Left ventricle myocardium superior (tissue), 1 donor: ENCODE data around the gene TMEM59. TPM values are rescaled to one million over a fixed set of nuclear protein-coding genes. Genes with fewer than 3 reads are reported as not detected.
"Not testable (repeated sequence)": the region's sequence is repeated elsewhere in the genome, so short reads cannot be mapped to it uniquely, and the experiment has no call there.

ENCODE experiments used
- ATAC-seq: fragments of 200-7000 bp; cut with Tn5 transposase; one replicate; pipeline ENCODE4 v1.9.1; 2020; ENCODE audit warnings: mild to moderate bottlenecking, moderate library complexity
- DNase-seq: peaks from one replicate; pipeline ENCODE4 v3.0.0-alpha.2; 2020
- intact Hi-C: fragments of 100-400 bp; cut with micrococcal nuclease; formaldehyde crosslinking; loops from one replicate; pipeline ENCODE4 v1.11.0; 2022
- microRNA-seq: library from miRNA; unstranded; fragments of <30 nt; microRNA quantifications from one replicate; pipeline ENCODE4 v1.2.0, GENCODE V29; 2020; ENCODE audit warnings: borderline number of aligned reads
- total RNA-seq: library from RNA; stranded (reverse); fragmentation: NEBNext Ultra II Directional; extraction: Animal tissue kit (Norgen Biotek cat#: 25700); gene quantifications from one replicate; pipeline ENCODE4 v1.2.1, GENCODE V29; 2021
- donor health status: DM: no; HTN: yes; CAD: no; lungs with severe emphysema.

The TMEM59 gene
- total RNA-seq, 1 donor from 2014 or later = 318 TPM

DNA sequence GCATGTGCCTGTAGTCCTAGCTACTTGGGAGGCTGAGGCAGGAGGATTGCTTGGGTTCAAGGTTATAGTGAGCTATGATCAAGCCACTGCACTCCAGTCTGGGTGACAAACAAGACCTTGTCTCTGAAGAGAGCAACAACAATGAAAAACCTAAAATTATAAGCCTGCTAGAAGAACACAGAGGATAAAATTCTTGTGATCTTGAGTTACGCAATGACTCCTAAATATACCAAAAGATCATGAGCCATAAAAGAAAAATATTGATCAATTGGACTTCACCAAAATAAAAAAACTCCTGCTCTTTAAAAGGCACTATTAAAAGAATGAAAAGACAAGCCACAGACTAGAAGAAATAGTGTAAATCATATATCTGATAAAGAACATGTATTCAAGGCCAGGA, 57.3 kb downstream of the TMEM59 start:
- DNase-seq = no peak
- no peak for ATAC-seq
- intact Hi-C loops = no loop called here

DNA sequence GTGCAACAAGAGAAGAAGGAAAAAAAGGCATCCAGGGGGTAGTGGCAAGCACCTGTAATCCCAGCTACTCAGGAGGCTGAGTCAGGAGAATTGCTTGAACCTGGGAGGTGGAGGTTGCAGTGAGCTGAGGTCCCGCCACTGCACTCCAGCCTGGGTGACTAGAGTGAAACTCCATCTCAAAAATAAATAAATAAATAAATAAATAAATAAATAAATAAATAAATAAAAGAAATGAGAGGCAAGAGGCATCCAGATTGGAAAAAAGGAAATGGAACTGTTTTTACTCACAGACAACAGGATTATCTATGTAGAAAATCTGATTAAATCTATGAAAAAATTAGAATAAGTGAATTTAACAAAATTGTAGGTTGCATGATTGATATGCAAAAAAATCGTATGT, 58.5 kb downstream of the TMEM59 start:
- DNase-seq, intact Hi-C loops, ATAC-seq: not testable (repeated sequence)

DNA sequence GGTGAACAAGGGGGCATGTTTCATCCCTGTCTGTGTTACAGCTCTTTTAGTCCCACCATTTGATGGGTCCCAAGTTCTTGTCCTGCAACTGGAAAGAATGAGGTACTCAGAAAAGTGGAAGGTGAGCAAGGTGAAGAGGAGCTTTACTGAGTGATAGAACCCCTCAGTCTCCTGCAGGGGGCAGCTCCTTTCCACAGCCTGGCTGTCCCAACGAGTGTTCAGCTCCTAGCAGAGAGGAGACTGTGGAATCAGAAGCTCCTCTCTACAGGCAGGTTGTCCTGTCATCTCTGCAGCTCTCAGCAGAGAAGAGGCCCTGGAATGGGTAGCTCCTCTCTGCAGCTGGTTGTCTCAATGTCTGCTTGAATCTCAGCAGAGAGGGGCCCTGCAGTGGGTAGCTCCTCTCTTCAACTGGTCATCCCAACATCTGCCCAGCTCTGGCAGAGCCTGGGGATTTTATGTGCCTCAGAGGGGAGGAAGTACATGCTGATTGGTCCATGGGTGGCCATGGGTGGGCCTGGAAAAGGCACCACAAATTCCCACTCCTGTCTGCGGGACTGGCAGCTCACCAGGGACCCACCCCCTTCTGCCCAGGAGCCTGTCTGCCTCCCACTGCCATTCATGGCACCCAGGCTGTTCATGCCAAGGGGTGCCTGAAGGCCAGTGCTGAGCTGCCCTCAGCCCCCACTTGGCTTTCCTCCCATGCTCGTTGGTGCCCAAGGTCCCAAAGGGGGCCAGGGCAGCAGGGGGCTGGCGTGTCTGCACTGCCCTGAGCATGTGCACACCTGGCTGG, 60.7 kb downstream of the TMEM59 start:
- intact Hi-C loops = no loop called here

DNA sequence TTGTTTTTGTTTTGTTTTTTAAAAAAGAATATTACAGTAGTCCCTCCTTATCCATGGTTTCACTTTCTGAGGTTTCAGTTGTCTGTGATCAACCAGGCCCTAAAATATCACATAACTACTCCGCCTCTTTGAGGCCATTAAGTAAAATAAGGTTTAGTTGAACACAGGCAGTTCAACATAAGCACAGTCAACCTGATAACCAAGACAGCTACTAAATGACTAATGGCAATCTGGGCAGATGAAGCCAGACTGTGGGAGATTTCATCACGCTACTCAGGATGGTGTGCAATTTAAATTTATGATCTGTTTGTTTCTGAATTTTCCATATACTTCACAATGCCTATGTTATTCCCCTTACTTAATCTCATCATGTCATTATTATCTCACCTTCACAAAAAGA, 65.1 kb downstream of the TMEM59 start:
- ATAC-seq = no peak
- intact Hi-C loops = no loop called here
- no peak for DNase-seq

More for the DNA sequence above, 60.7 kb downstream of the TMEM59 start:
- peak; percentile 67 for ATAC-seq
- DNase-seq = no peak

DNA sequence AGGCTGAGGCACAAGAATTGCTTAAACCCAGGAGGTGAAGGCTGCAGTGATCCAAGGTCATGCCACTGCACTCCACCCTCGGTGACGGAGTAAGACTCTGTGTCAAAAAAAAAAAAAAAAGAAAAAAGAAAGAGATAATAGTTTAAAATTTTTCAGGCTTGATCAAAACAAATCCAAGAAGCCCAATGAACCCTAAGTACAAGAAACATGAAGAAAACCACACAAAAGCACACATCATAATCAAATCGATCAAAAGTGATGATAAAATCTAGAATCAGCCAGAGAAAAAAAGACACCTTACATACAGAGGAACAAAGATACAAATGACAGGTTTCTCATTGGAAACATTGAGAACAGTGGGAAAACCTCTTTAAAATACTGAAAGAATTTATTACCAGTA, 66.5 kb downstream of the TMEM59 start:
- intact Hi-C loops = no loop called here
- DNase-seq (no peak), ATAC-seq (no peak)

DNA sequence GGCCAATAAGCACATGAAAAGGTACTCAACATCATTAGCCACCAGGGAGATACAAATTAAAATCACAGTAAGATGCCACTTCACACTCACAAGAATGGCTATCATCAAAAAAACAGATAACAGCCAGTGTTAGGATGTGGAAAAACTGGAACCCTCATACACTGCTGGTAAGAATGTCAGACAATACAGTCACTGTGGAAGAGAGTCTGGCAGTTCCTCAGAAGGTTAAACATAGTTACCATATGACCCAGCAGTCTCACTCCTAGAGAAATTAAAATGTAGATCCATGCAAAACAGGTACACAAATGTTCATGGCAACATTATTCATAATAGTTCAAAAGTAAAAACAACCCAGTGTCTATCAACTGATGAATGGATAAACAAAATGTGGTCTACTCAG, 68.3 kb downstream of the TMEM59 start:
- ATAC-seq (no peak), DNase-seq (no peak)
- intact Hi-C loops = no loop called here

DNA sequence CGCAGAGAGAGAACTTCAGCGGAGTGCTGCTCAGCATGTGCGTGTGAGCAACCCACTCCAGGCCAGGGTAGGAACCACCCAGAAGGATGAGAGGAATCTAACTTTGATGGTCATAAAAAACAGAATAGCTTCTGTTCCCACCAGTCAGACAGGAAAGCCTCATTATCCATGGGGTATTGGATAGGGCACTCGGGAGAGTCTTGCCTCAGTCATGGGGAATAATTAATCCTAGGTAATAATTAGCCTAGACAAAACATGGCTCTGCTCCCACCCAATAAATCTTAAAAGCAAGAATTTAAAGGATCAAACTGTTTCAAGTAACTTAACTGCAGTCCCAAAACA, 70.3 kb downstream of the TMEM59 start:
- DNase-seq = no peak
- no peak for ATAC-seq
- intact Hi-C loops = no loop called here

DNA sequence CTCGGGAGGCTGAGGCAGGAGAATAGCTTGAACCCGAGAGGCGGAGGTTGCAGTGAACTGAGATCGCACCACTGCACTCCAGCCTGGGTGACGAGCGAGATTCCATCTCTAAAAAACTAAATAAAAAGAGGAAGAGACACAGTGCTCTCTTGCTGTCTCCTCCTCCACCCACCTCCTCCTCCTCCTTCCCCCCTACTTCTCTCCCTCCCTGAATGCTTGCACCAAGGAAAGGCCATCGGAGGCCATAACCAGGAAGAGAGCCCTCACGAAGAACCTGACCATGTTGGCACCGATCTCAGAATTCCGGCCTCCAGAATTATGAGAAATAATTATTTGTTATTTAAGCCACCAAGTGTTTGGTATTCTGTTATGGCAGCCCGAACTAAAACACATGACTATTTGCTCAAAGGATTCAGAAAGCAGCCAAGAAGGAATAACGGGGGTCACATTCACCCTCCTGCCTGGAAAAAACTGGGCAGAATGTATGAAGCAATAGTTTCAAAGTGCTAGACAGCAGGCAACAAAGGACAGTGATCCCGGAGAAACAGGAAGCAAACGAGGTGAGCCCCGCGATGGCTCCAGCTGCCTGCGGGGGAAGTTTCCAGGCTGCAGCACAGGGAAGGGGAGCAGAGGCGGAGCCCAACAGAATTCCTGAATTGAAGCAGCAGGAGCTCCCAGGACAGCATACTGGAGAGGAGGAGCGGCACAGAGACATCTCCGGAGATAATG, 70.8 kb downstream of the TMEM59 start:
- ATAC-seq (peak; percentile 68), DNase-seq (peak; percentile 50)
- intact Hi-C loops = no loop called here

DNA sequence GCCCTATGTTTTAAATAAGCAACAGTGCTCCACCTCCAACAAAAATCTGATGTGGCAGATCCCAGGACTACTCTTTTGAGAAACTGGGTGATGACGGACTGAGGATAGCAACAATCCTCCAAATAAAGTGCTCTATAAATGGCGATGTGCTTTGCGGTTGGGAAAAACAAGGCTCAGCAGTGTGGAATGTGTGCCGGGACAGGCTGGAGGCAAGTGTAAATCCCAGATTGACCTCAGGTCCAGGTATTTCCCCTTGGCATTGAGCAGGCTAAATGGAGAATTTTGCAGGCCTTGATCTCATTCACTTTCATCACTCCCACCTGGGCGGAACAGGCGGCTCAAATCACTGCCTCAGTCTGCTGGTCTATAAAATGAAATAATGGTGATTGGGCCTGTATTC, 71.8 kb downstream of the TMEM59 start:
- DNase-seq = no peak
- intact Hi-C loops = no loop called here
- ATAC-seq = no peak

DNA sequence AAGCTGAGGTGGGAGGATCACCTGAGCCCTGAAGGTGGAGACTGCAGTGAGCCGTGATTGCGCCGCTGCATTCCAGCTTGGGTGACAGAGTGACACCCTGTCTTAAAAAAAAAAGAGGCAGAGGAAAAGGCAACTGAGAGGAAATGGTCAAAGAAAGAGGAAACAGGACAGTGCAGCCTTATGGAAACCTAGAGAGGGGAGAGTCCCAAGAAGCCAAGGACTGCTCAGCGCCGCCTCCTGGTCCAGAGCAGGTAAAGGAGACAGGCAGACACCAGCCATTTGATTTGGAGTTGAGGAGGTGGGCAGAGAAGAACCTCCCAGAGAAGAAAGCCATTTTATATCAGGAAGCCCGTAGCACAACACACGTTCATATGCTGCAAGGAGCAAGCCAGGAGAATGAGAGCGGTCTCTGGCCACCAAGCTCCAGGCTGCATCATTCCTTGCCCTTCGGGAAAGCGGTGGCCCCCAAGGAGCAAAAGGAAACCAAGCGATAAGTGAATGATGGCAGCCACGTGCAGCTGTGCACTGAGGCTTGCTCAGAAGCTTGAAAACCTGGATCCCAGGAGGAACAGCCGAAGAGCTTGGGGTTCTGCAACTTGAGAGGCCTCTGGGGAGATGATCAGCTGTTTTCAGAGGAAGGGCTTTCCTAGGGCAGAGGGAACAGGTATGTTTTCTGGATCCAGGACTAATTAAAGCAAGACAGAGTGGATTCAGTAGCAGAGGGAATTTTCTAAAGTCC, 73.1 kb downstream of the TMEM59 start:
- no peak for DNase-seq
- no peak for ATAC-seq
- intact Hi-C loops = no loop called here

Small RNAs within 50 kb of the gene (microRNA-seq; reads per million reads assigned to microRNA genes)
- not detected for gene MIR4781

Other genes with a start within 250 kb of the TMEM59 start
- gene NDC1, start 214.9 kb downstream of the TMEM59 start, total RNA-seq = 6.7 TPM
- 12.5 TPM for gene YIPF1, start 163.4 kb downstream of the TMEM59 start, total RNA-seq
- gene DIO1, start 159.0 kb downstream of the TMEM59 start, total RNA-seq = not detected
- gene IFT25, start 107.5 kb downstream of the TMEM59 start, total RNA-seq = 8.8 TPM
- gene LRRC42, start 106.9 kb downstream of the TMEM59 start, total RNA-seq = 13.2 TPM
- gene LDLRAD1, start 35.0 kb downstream of the TMEM59 start, total RNA-seq = not detected
- gene TCEANC2, start 404 bp upstream of the TMEM59 start, total RNA-seq = 4.7 TPM
- gene CDCP2, start 99.8 kb upstream of the TMEM59 start, total RNA-seq = not detected
- 5.9 TPM for gene CYB5RL, start 146.8 kb upstream of the TMEM59 start, total RNA-seq
- gene MRPL37, start 147.0 kb upstream of the TMEM59 start, total RNA-seq = 81.2 TPM